RPMI7951 (cell line): ENCODE measurements around the gene GLCE. TPM values are rescaled to one million over a fixed set of nuclear protein-coding genes. Genes with fewer than 3 reads are reported as not detected.

Source experiments
- DNase-seq: peaks from one replicate; pipeline ENCODE4 v3.0.0-alpha.2; 2012; ENCODE audit warnings: low read depth
- total RNA-seq: library from RNA; depleted of rRNA; stranded (reverse); fragments of >200 nt; shearing (Covaris generic); gene quantifications from 2 replicates; pipeline ENCODE4 v1.2.3, GENCODE V29; 2014; rRNA removed

The GLCE gene
- total RNA-seq, 1 experiment from 2014 or later = 36.6 TPM

- no peak for DNase-seq
Observed at GRCh38 chr15:69320977-69321554, 160.6 kb downstream of the GLCE start.

Other genes starting within 250 kb of the GLCE start
- gene SPESP1, start 230.1 kb upstream of the GLCE start, total RNA-seq = 37.3 and 46.7 TPM in 2 replicates
- gene NOX5, start 145.9 kb upstream of the GLCE start, total RNA-seq = 2.2 and 2.9 TPM in 2 replicates
- gene PAQR5, start 138.3 kb downstream of the GLCE start, total RNA-seq = 3.3 and 3.5 TPM in 2 replicates